ENCODE measurements around the gene ZNF780B.

ZNF780B gene

GRCh38 chr19:40013991-40014390, 42.0 kb downstream of the ZNF780B start:
- 100% methylated on average over 1 of the region's 4 CpGs for WGBS
- H3K4me3 ChIP-seq (ENCODE audit: insufficient read depth in 1 of 2, low read depth in 1 of 2, low read length in 2 of 2), result peak overlapping the region in 1 of 2 experiments; percentile 57
- H3K4me2 ChIP-seq (ENCODE audit: low read length, poor library complexity, severe bottlenecking), result no peak overlapping the region
- H2AK5ac ChIP-seq (ENCODE audit: low read length, severe bottlenecking), result no peak overlapping the region
- no peak overlapping the region for H2BK15ac ChIP-seq (ENCODE audit: low read depth, poor library complexity, severe bottlenecking)
- no peak overlapping the region for H3K18ac ChIP-seq (ENCODE audit: low read depth in 1 of 2, low read length in 2 of 2)
- H2BK120ac ChIP-seq (ENCODE audit: low read depth, low read length), result no peak overlapping the region
- no peak overlapping the region for H3K14ac ChIP-seq (ENCODE audit: low read length in 2 of 2)
- peaks cover 3 to 56% of the 10 kb centered on the region in 2 experiments for H3K36me3 ChIP-seq (ENCODE audit: control insufficient read depth in 1 of 2, insufficient read depth in 2 of 2, low read depth in 1 of 2, low read length in 2 of 2)
- H2BK12ac ChIP-seq (ENCODE audit: low read length in 2 of 2), result no peak overlapping the region
- H2AFZ ChIP-seq (ENCODE audit: low read depth, low read length), result no peak overlapping the region
- H3K4ac ChIP-seq (ENCODE audit: low read depth in 1 of 2, low read length in 2 of 2), result no peak overlapping the region
- no peak overlapping the region for H4K91ac ChIP-seq (ENCODE audit: low read length)
- no peak overlapping the region for H4K8ac ChIP-seq (ENCODE audit: low read length)
- peaks cover 90% of the 10 kb centered on the region for H3K9me3 ChIP-seq (ENCODE audit: control insufficient read depth, low read length)
- no peaks in the 10 kb centered on the region for H3K79me1 ChIP-seq (replicated peaks; ENCODE audit: low read length, poor library complexity, severe bottlenecking)
- H3K9ac ChIP-seq (ENCODE audit: low read length), result no peak overlapping the region
- no peaks in the 10 kb centered on the region for H3K4me1 ChIP-seq (ENCODE audit: control insufficient read depth, insufficient read depth, low read depth, low read length)
- DNase-seq, result no peak
- no peak overlapping the region for H3K23ac ChIP-seq (ENCODE audit: low read length in 2 of 2)
- no peak overlapping the region for H2BK5ac ChIP-seq (ENCODE audit: low read depth, low read length, poor library complexity, severe bottlenecking)
- H3K27ac ChIP-seq (ENCODE audit: low read length, poor library complexity, severe bottlenecking), result no peak overlapping the region
- H3K27me3 ChIP-seq (ENCODE audit: control insufficient read depth in 1 of 2, insufficient read depth in 1 of 2, low read length in 2 of 2), result no peaks in the 10 kb centered on the region

DNA sequence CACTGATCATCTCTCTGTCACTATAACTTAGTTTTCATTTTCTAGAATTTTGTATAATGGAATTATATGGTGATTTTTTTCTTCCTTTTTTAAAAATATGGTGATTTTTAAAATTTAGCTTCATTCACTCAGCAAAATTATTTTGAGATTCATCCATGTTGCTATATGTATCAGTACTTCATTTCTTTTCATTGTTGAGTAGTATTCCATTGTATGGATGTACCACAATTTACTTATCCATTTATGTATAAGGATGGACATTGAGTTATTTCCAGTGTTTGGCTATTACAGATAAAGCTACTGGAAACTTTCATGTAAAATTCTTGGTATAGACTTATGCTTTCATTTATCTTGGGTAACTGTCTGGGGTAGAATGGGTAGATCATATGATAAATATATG, 46.4 kb downstream of the ZNF780B start:
- Histone ChIP-seq H3K27ac (ENCODE audit: low read length, poor library complexity, severe bottlenecking) (no peak overlapping the region), H2AFZ (ENCODE audit: low read depth, low read length) (no peak overlapping the region), H2BK12ac (ENCODE audit: low read length in 2 of 2) (no peak overlapping the region), H3K4me3 (ENCODE audit: insufficient read depth in 1 of 2, low read depth in 1 of 2, low read length in 2 of 2) (no peak overlapping the region), H3K9me3 (ENCODE audit: control insufficient read depth, low read length) (peaks cover 63% of the 10 kb centered on the region), H2BK15ac (ENCODE audit: low read depth, poor library complexity, severe bottlenecking) (no peak overlapping the region), H3K36me3 (ENCODE audit: control insufficient read depth in 1 of 2, insufficient read depth in 2 of 2, low read depth in 1 of 2, low read length in 2 of 2) (peaks cover 6 to 74% of the 10 kb centered on the region in 2 experiments), H3K4ac (ENCODE audit: low read depth in 1 of 2, low read length in 2 of 2) (no peak overlapping the region), H3K18ac (ENCODE audit: low read depth in 1 of 2, low read length in 2 of 2) (no peak overlapping the region), H3K4me1 (ENCODE audit: control insufficient read depth, insufficient read depth, low read depth, low read length) (no peaks in the 10 kb centered on the region), H2BK5ac (ENCODE audit: low read depth, low read length, poor library complexity, severe bottlenecking) (no peak overlapping the region), H3K79me1 (replicated peaks; ENCODE audit: low read length, poor library complexity, severe bottlenecking) (no peaks in the 10 kb centered on the region), H2BK120ac (ENCODE audit: low read depth, low read length) (no peak overlapping the region), H3K14ac (ENCODE audit: low read length in 2 of 2) (no peak overlapping the region), H4K8ac (ENCODE audit: low read length) (no peak overlapping the region), H2AK5ac (ENCODE audit: low read length, severe bottlenecking) (no peak overlapping the region), H3K23ac (ENCODE audit: low read length in 2 of 2) (no peak overlapping the region), H3K9ac (ENCODE audit: low read length) (no peak overlapping the region), H3K27me3 (ENCODE audit: control insufficient read depth in 1 of 2, insufficient read depth in 1 of 2, low read length in 2 of 2) (no peaks in the 10 kb centered on the region), H4K91ac (ENCODE audit: low read length) (no peak overlapping the region), H3K4me2 (ENCODE audit: low read length, poor library complexity, severe bottlenecking) (no peak overlapping the region)
- no peak for DNase-seq

DNA sequence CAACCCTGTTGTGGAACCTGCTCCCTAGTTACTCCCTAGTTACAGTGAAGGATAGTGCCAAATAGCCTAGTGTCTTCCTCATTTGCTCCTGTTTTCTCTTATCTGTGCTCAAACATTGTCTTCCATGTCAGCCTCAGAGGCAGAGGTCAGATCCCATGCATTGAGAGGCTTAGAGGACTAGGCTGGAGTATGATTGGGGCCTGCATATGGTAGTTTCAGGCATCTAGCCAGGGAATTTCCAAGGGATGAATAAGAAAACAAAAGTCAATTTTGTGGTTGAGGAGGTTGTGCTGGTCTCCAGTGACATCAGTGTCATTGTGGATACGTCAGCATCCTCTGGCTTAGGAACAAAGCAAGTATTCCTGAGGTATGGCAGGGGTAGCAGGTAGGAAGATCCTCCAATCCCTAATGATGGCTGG, 49.7 kb downstream of the ZNF780B start:
- Histone ChIP-seq H3K36me3 (ENCODE audit: control insufficient read depth in 1 of 2, insufficient read depth in 2 of 2, low read depth in 1 of 2, low read length in 2 of 2) (peaks cover 6 to 43% of the 10 kb centered on the region in 2 experiments), H3K4me2 (ENCODE audit: low read length, poor library complexity, severe bottlenecking) (no peak overlapping the region), H2BK12ac (ENCODE audit: low read length in 2 of 2) (no peak overlapping the region), H3K4ac (ENCODE audit: low read depth in 1 of 2, low read length in 2 of 2) (no peak overlapping the region), H3K18ac (ENCODE audit: low read depth in 1 of 2, low read length in 2 of 2) (no peak overlapping the region), H3K23ac (ENCODE audit: low read length in 2 of 2) (no peak overlapping the region), H4K8ac (ENCODE audit: low read length) (no peak overlapping the region), H3K27me3 (ENCODE audit: control insufficient read depth in 1 of 2, insufficient read depth in 1 of 2, low read length in 2 of 2) (no peaks in the 10 kb centered on the region), H2AFZ (ENCODE audit: low read depth, low read length) (no peak overlapping the region), H4K91ac (ENCODE audit: low read length) (no peak overlapping the region), H3K4me3 (ENCODE audit: insufficient read depth in 1 of 2, low read depth in 1 of 2, low read length in 2 of 2) (peak overlapping the region in 1 of 2 experiments; percentile 34), H2BK5ac (ENCODE audit: low read depth, low read length, poor library complexity, severe bottlenecking) (no peak overlapping the region), H2AK5ac (ENCODE audit: low read length, severe bottlenecking) (no peak overlapping the region), H3K79me1 (replicated peaks; ENCODE audit: low read length, poor library complexity, severe bottlenecking) (no peaks in the 10 kb centered on the region), H3K9ac (ENCODE audit: low read length) (peak overlapping the region; percentile 56), H3K4me1 (ENCODE audit: control insufficient read depth, insufficient read depth, low read depth, low read length) (no peaks in the 10 kb centered on the region), H2BK120ac (ENCODE audit: low read depth, low read length) (no peak overlapping the region), H3K9me3 (ENCODE audit: control insufficient read depth, low read length) (peaks cover 30% of the 10 kb centered on the region), H2BK15ac (ENCODE audit: low read depth, poor library complexity, severe bottlenecking) (no peak overlapping the region), H3K27ac (ENCODE audit: low read length, poor library complexity, severe bottlenecking) (no peak overlapping the region), H3K14ac (ENCODE audit: low read length in 2 of 2) (no peak overlapping the region)
- peak; percentile 29 for DNase-seq
- 83% methylated on average over 1 of the region's 1 CpG for WGBS

DNA sequence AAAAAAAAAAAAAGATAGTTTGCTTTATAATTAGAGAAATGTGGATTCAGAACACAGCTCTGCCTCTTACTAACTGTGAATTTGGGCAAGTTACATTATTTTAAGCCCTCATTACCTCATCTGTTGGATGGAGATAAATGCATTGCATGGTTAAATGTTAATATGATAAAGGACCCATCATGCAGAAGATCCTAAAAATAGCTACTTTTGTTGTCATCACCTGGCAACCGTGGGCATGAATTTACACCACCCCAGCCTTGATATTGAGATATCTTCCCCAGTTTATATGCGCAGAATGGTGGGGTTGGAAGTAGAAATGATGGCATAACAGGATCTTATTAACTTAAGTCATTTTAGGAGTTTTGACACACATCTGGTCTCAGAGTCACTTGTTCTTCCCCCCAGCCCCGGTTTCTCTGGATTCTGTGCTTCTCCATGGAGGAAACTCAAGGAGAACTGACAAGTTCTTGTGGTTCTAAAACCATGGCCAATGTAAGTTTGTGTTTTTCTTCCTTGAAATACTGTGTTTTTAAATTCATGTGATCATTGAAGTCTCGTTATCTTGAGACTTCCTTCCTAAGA, 50.2 kb downstream of the ZNF780B start:
- Histone ChIP-seq H2AFZ (ENCODE audit: low read depth, low read length) (no peak overlapping the region), H2BK120ac (ENCODE audit: low read depth, low read length) (no peak overlapping the region), H2BK5ac (ENCODE audit: low read depth, low read length, poor library complexity, severe bottlenecking) (no peak overlapping the region), H3K14ac (ENCODE audit: low read length in 2 of 2) (no peak overlapping the region), H2AK5ac (ENCODE audit: low read length, severe bottlenecking) (no peak overlapping the region), H3K9ac (ENCODE audit: low read length) (peak overlapping the region; percentile 56), H4K91ac (ENCODE audit: low read length) (no peak overlapping the region), H2BK15ac (ENCODE audit: low read depth, poor library complexity, severe bottlenecking) (no peak overlapping the region), H3K4me3 (ENCODE audit: insufficient read depth in 1 of 2, low read depth in 1 of 2, low read length in 2 of 2) (peak overlapping the region in 1 of 2 experiments; percentile 34), H3K79me1 (replicated peaks; ENCODE audit: low read length, poor library complexity, severe bottlenecking) (no peaks in the 10 kb centered on the region), H3K27me3 (ENCODE audit: control insufficient read depth in 1 of 2, insufficient read depth in 1 of 2, low read length in 2 of 2) (no peaks in the 10 kb centered on the region), H3K4ac (ENCODE audit: low read depth in 1 of 2, low read length in 2 of 2) (no peak overlapping the region), H3K23ac (ENCODE audit: low read length in 2 of 2) (no peak overlapping the region), H3K27ac (ENCODE audit: low read length, poor library complexity, severe bottlenecking) (no peak overlapping the region), H4K8ac (ENCODE audit: low read length) (no peak overlapping the region), H3K4me2 (ENCODE audit: low read length, poor library complexity, severe bottlenecking) (no peak overlapping the region), H2BK12ac (ENCODE audit: low read length in 2 of 2) (no peak overlapping the region), H3K18ac (ENCODE audit: low read depth in 1 of 2, low read length in 2 of 2) (no peak overlapping the region), H3K9me3 (ENCODE audit: control insufficient read depth, low read length) (peaks cover 30% of the 10 kb centered on the region), H3K36me3 (ENCODE audit: control insufficient read depth in 1 of 2, insufficient read depth in 2 of 2, low read depth in 1 of 2, low read length in 2 of 2) (peaks cover 6 to 43% of the 10 kb centered on the region in 2 experiments), H3K4me1 (ENCODE audit: control insufficient read depth, insufficient read depth, low read depth, low read length) (no peaks in the 10 kb centered on the region)
- DNase-seq, result no peak
- 89% methylated on average over 2 of the region's 4 CpGs for WGBS
